Small intestine (tissue), 16 donors: ENCODE data around the gene SCAMP5. TPM values are rescaled to one million over a fixed set of nuclear protein-coding genes. Genes with fewer than 3 reads are reported as not detected.
A peak's percentile ranks its signal among the peaks of the same experiment; 100 is the strongest.

Experiments
- DNase-seq, 2 donors: peaks; one replicate each; pipeline versions ENCODE4 v3.0.0 to v3.0.0-alpha.2; 2013
- FAIRE-seq: peaks from 2 replicates; lab custom pipeline; 2012; peaks lifted over from hg19 to GRCh38; lab: Jason Lieb, UNC
- H3K27ac ChIP-seq, 3 donors: one replicate each; pipeline ENCODE4 v1.5.1; 2013; ENCODE audit warnings: low read length in 2 of 3, mild to moderate bottlenecking in 2 of 3, control low read depth in 1 of 3, inconsistent platforms in 1 of 3, low read depth in 1 of 3, moderate library complexity in 1 of 3
- H3K27me3 ChIP-seq, 3 donors: one replicate each; pipeline ENCODE4 v1.6.1; 2013; ENCODE audit warnings: low read length in 3 of 3, inconsistent platforms in 1 of 3; ENCODE audit not compliant: control insufficient read depth in 3 of 3, insufficient read depth in 3 of 3
- H3K36me3 ChIP-seq, 3 donors: one replicate each; pipeline ENCODE4 v1.6.1; 2013; ENCODE audit warnings: low read length in 3 of 3, inconsistent platforms in 1 of 3, low read depth in 1 of 3, mild to moderate bottlenecking in 1 of 3, moderate library complexity in 1 of 3; ENCODE audit not compliant: control insufficient read depth in 3 of 3, insufficient read depth in 2 of 3
- H3K4me1 ChIP-seq, 3 donors: one replicate each; pipeline ENCODE4 v1.6.1; 2013; ENCODE audit warnings: low read length in 2 of 3, inconsistent platforms in 1 of 3, low read depth in 1 of 3, mild to moderate bottlenecking in 1 of 3, moderate library complexity in 1 of 3; ENCODE audit not compliant: control insufficient read depth in 3 of 3, insufficient read depth in 2 of 3
- H3K4me3 ChIP-seq, 3 donors: one replicate each; pipeline ENCODE4 v1.5.1; 2013; ENCODE audit warnings: low read length in 3 of 3, control low read depth in 1 of 3, inconsistent platforms in 1 of 3, low read depth in 1 of 3, mild to moderate bottlenecking in 1 of 3, moderate library complexity in 1 of 3
- H3K9me3 ChIP-seq, 2 donors: one replicate each; pipeline ENCODE4 v1.6.1; 2013; ENCODE audit warnings: low read depth in 1 of 2, low read length in 1 of 2; ENCODE audit not compliant: control insufficient read depth in 2 of 2, insufficient read depth in 1 of 2
- WGBS, 3 donors: extraction: QIAGEN DNeasy Blood & Tissue Kit; methylation state at CpG; one replicate each; pipeline ENCODE4 v1.1.7; 2013; 5-methylcytosine and 5-hydroxymethylcytosine counted together
- long read RNA-seq, 10 donors: transcript quantifications; one replicate each; lab custom pipeline, GENCODE V29; 2026
- polyA plus RNA-seq, 4 donors: library from polyadenylated mRNA; stranded (reverse) in 3 of 4; unstranded in 1 of 4; fragments of 200-250 nt in 3 of 4; fragments of 120-200 nt in 1 of 4; gene quantifications; one replicate each; pipeline versions ENCODE4 v1.2.1 to v1.2.3, GENCODE V29; 2013
- donor health status: healthy with polysubstance abuse.
- donor health status: control.
- donor health status: control.
- donor health status: Bipolar disorder and iron deficiency.
- donor health status: healthy.

Gene SCAMP5
- polyA plus RNA-seq, result 10 to 100 TPM; 22.8 to 78.1 (median 56.8) TPM
- long read RNA-seq, donor 1, result 0 reads
- long read RNA-seq, donor 2, partial matches to known transcripts, result 5 of 6 reads
- long read RNA-seq, donor 2, other reads (novel, unspliced or antisense), result 0 of 6 reads
- long read RNA-seq, donor 3, result 0 reads
- long read RNA-seq, donor 4, result 0 reads
- long read RNA-seq, donor 5, partial matches to known transcripts, result 0 of 1 reads
- long read RNA-seq, donor 5, other reads (novel, unspliced or antisense), result 0 of 1 reads
- long read RNA-seq, donor 6, partial matches to known transcripts, result 0 of 3 reads
- long read RNA-seq, donor 6, other reads (novel, unspliced or antisense), result 0 of 3 reads
- long read RNA-seq, donor 7, partial matches to known transcripts, result 0 of 1 reads
- long read RNA-seq, donor 7, other reads (novel, unspliced or antisense), result 0 of 1 reads
- long read RNA-seq, donor 8, result 0 reads
- long read RNA-seq, donor 9, partial matches to known transcripts, result 0 of 1 reads
- long read RNA-seq, donor 9, other reads (novel, unspliced or antisense), result 0 of 1 reads
- long read RNA-seq, donor 10, partial matches to known transcripts, result 13 of 16 reads
- long read RNA-seq, donor 10, other reads (novel, unspliced or antisense), result 0 of 16 reads

- no peaks in the 10 kb centered on the region for H3K9me3 ChIP-seq
- H3K36me3 ChIP-seq, result peaks cover 0 to 2% (median 0%) of the 10 kb centered on the region in 3 donors
- H3K27ac ChIP-seq, result peak within 1 kb of the TSS in 2 of 3 donors; percentile 60 to 77
- peaks cover 0 to 12% (median 0%) of the 10 kb centered on the region in 3 donors for H3K27me3 ChIP-seq
- peaks cover 0 to 21% (median 7%) of the 10 kb centered on the region in 3 donors for H3K4me1 ChIP-seq
- no peak for FAIRE-seq
- peak; percentile 94 to 97 for DNase-seq
- WGBS, 3 donors, result 0 to 2% (median 1%) methylated on average over 33 to 58 of the region's 58 CpGs
- H3K4me3 ChIP-seq, result peak within 1 kb of the TSS; percentile 63 to 79 (median 69)
These were observed at the start of gene SCAMP5 for GRCh38 chr15:74995182-74995778. TSS of gene SCAMP5 (plus strand) at chr15:74995563. CDS start at chr15:75011840, 16,277 bp downstream.

- Histone ChIP-seq H3K27me3 (no peaks in the 10 kb centered on the region), H3K36me3 (peaks cover 0 to 4% (median 0%) of the 10 kb centered on the region in 3 donors), H3K4me1 (peaks cover 0 to 14% (median 2%) of the 10 kb centered on the region in 3 donors), H3K27ac (no peak overlapping the region), H3K4me3 (no peak overlapping the region), H3K9me3 (no peaks in the 10 kb centered on the region)
- WGBS, 3 donors, result 41 to 51% (median 48%) methylated on average over 7 of the region's 7 CpGs
- FAIRE-seq, result no peak
- peak; percentile 77 to 86 for DNase-seq
These were observed 45.1 kb upstream of the SCAMP5 start for GRCh38 chr15:74950078-74950908.

GRCh38 chr15:74951006-74951405 lies 44.4 kb upstream of the SCAMP5 start:
- H3K27ac ChIP-seq, result no peak overlapping the region
- no peak overlapping the region for H3K4me3 ChIP-seq
- H3K4me1 ChIP-seq, result peaks cover 0 to 21% (median 2%) of the 10 kb centered on the region in 3 donors
- WGBS, 3 donors, result 61 to 70% (median 65%) methylated on average over 3 of the region's 3 CpGs
- peaks cover 0 to 4% (median 0%) of the 10 kb centered on the region in 3 donors for H3K36me3 ChIP-seq
- no peak for DNase-seq
- no peak for FAIRE-seq
- peaks cover 0 to 7% (median 0%) of the 10 kb centered on the region in 3 donors for H3K27me3 ChIP-seq
- H3K9me3 ChIP-seq, result no peaks in the 10 kb centered on the region

- H3K36me3 ChIP-seq, result peaks cover 0 to 4% (median 0%) of the 10 kb centered on the region in 3 donors
- no peak overlapping the region for H3K27ac ChIP-seq
- peaks cover 0 to 32% (median 0%) of the 10 kb centered on the region in 3 donors for H3K27me3 ChIP-seq
- no peaks in the 10 kb centered on the region for H3K9me3 ChIP-seq
- FAIRE-seq (no peak), DNase-seq (peak; percentile 40 to 53)
- H3K4me1 ChIP-seq, result peaks cover 0 to 47% (median 2%) of the 10 kb centered on the region in 3 donors
- H3K4me3 ChIP-seq, result peak overlapping the region in 2 of 3 donors; percentile 40 to 71
These were observed 40.8 kb upstream of the SCAMP5 start for GRCh38 chr15:74954515-74954914.

- Histone ChIP-seq H3K27ac (no peak overlapping the region), H3K4me1 (peaks cover 0 to 48% (median 2%) of the 10 kb centered on the region in 3 donors), H3K27me3 (peaks cover 0 to 37% (median 0%) of the 10 kb centered on the region in 3 donors), H3K9me3 (no peaks in the 10 kb centered on the region), H3K4me3 (peak overlapping the region in 2 of 3 donors; percentile 40 to 71), H3K36me3 (peaks cover 0 to 4% (median 0%) of the 10 kb centered on the region in 3 donors)
- WGBS, 3 donors, result 49 to 60% (median 56%) methylated on average over 8 of the region's 8 CpGs
- no peak for DNase-seq
- no peak for FAIRE-seq
These were observed 40.3 kb upstream of the SCAMP5 start for GRCh38 chr15:74955017-74955416.

GRCh38 chr15:74955796-74956647 lies 39.3 kb upstream of the SCAMP5 start:
- FAIRE-seq, result no peak
- Histone ChIP-seq H3K4me3 (peak overlapping the region; percentile 34 to 71 (median 40)), H3K4me1 (peaks cover 0 to 48% (median 2%) of the 10 kb centered on the region in 3 donors), H3K27me3 (peaks cover 0 to 43% (median 0%) of the 10 kb centered on the region in 3 donors), H3K36me3 (peaks cover 0 to 4% (median 0%) of the 10 kb centered on the region in 3 donors), H3K9me3 (no peaks in the 10 kb centered on the region), H3K27ac (peak overlapping the region in 2 of 3 donors; percentile 80 to 81)
- WGBS, 3 donors, result 14 to 18% (median 16%) methylated on average over 68 to 88 of the region's 88 CpGs
- DNase-seq, result peak; percentile 81 to 91
